Activated CD4-positive, alpha-beta T cell treated with anti-CD3 and anti-CD28 coated beads, Interleukin-2, amount 50 U/mL, for 16 hours (primary cell): ENCODE results near the gene LSM7.

ENCODE experiments used
- DNase-seq: peaks from one replicate; pipeline ENCODE4 v3.0.0-alpha.2; 2020

The LSM7 gene

GRCh38 chr19:2320049-2320448 is 8.3 kb downstream of the LSM7 start:
- DNase-seq = no peak

- DNase-seq = no peak
These were observed 8.8 kb downstream of the LSM7 start for GRCh38 chr19:2319551-2319950.

DNA sequence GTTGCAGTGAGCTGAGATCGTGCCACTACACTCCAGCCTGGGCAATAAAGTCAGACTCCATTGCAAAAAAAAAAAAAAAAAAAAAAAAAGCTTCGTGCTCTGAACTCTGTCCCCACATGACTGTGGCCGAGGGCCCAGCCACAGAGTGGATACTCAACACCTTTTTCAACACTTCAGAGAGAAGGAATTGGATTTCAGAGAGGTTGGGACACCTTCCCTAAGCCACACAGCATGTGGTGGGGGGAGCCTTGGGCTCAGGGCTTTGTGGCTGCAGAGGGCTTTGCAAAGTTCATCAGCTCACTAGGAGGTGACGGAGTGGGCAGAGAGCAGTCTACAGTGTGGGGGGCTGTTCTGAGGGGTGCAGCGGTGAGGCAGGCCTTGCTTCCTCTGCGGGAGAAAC is 9.5 kb downstream of the LSM7 start:
- DNase-seq = no peak

DNA sequence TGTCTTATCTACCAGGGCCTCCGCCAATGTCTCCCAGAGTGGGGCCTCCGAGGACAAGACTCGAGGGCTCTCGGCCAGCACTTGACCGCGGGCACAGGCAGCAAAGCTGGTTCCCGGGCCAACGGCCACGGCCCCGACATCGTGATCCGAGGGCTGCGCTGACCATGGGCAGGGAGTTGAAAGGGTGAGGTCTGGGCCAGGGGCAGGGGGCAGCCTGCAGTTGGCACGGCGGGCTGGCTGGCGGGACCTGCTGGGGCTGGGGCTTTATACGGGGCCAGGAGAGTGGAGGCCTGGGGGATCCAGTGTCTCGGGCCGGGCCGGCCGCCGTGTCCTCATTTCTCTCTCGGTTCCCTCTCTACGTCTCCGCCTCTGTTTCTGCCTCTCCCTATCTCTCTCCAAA is 10.6 kb downstream of the LSM7 start:
- DNase-seq = no peak

DNA sequence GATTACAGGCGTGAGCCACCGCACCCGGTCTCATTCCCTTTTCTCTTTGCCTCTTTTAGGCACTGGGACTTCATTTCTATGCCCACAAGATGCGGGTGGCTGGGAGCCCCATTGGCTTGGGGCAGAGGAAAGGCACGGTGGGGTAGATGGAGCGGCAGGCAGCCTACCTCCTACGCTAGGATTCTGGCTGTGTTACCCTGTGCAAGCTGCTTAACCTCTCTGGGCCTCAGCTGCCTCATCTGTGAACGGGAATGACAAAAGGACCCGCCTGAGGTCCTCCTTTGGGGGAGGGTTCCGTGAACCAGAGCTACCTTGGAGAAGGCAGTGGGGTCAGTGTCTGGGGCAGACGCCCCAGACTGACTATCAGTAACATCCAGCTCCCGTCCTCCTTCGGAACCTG is 11.1 kb downstream of the LSM7 start:
- no peak for DNase-seq

DNA sequence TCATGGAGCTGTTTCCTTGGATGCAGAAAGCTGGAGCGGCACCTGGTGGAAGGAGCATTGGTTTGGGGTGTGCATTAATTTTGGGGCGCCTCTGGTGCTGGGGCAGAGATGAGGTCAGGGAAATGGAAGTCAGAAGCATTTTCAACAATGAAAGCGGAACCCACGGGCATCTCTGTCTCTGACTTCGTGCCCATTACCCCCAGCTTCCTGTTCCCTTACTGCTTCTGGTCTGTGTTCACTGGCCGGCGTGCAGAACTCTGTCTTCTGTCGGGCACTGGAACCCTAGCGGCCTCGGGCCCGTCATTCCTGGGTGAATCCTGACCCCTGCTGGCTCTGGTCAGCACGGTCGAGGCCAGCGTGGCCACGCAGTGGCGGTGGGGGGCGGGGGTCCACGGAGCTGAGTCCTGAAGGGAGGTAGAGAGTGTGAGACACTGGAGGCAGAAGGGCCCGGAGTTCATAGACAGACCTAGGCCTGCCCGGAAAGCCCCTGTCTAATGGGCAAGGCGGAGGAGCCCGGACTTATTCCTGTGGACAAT is 12.5 kb downstream of the LSM7 start:
- DNase-seq = no peak

DNA sequence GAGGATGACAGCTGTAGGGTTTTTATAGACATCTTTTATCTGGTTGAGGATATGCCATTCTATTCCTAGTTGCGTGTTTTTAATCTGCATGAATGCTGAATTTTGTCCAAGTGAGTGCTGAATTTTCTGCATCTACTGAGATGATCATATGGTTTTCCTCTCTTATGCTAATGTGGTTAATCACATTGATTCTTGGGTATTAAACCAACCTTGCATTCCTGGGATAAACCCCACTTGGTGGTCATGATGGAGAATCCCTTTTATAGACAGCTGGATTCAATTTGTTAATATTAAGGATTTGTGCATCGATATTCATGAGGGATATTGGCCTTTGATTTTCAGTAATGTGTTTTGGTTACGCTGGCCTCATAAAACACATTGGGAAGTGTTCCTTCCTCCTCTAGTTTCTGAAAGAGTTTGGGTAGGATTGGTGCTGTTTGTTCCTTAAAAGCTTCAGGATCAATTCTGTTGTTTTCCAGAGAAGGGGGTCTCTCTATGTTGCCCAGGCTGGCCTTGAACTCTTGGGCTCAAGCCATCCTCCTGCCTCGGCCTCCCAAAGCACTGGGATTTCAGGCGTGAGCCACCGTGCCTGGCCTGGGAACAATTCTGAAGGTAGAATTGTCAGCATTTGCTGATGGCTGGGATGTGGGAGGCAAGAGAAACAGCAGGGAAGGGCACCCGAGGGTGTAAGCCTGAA is 13.1 kb downstream of the LSM7 start:
- no peak for DNase-seq

DNA sequence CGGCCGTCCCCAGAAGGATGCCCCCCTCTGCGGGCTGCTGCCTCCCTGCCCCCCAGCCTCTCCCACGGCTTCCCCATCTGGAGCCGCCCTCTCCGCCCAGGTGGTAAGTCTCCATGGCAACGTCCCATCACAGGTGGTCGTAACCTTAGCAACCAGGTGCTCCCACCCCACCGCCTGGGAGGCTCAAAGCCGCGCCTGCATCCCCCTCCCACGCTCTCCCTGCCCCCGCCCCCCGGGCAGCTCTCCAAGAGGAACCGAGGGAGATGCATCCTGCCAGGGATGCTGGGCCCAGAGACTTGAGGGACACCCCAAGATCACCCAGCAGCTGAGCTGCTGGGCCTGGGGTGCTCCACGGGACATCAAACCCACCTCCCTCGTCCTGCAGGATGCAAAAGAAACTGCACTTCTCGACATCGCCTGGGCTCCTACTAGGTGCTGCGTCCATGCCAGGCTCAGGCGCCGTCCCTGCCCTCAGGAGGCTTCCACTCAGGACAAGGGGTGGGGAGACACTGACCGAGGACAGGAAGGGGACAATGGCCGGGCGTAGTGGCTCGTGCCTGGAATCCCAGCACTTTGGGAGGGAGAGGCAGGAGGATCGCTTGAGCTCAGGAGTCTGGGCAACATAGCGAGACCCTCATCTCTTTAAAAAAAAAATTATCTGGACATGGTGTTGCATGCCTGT is 15.4 kb downstream of the LSM7 start:
- DNase-seq = no peak

GRCh38 chr19:2311093-2311492 is 17.3 kb downstream of the LSM7 start:
- no peak for DNase-seq

DNA sequence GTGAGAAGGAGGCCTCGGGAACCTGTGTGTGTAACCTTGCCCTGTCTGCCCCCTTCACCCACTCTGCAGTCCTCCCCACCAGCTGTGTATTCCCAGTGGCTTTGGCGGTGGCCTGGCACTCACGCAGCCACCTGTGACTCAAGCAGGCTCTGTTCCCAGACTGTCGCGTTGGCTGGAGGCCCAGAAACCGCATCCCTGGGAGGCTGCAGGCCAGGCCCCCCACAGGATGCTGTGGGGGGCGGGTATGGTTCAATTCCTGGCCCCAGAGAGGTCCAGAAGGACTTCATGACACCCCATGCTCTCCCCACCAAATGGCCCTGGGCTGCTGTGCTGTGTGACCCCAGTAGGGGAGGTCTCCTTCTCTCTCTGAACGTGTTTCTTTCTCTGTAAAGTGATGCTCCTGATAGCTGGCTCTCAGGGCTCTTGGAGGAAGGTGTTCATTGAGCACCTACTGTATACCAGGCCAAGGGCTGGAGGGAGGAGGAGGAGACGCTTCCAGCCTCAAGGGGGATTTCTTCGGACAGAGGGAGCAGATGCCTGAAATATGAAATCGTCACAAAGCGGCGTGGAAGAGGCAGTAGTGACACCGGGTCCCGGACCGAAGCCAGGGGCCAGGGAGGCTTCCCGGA is 18.5 kb downstream of the LSM7 start:
- DNase-seq = no peak

- DNase-seq = no peak
These were observed 20.3 kb downstream of the LSM7 start, which contains the start of gene LINGO3 for GRCh38 chr19:2308114-2308556. LINGO3 (minus strand) TSS chr19:2308154; CDS start chr19:2291776, 16,378 bp downstream.

GRCh38 chr19:2307518-2308012 is 20.8 kb downstream of the LSM7 start:
- DNase-seq = no peak

- DNase-seq = no peak
These were observed 21.4 kb downstream of the LSM7 start for GRCh38 chr19:2306971-2307370.

DNA sequence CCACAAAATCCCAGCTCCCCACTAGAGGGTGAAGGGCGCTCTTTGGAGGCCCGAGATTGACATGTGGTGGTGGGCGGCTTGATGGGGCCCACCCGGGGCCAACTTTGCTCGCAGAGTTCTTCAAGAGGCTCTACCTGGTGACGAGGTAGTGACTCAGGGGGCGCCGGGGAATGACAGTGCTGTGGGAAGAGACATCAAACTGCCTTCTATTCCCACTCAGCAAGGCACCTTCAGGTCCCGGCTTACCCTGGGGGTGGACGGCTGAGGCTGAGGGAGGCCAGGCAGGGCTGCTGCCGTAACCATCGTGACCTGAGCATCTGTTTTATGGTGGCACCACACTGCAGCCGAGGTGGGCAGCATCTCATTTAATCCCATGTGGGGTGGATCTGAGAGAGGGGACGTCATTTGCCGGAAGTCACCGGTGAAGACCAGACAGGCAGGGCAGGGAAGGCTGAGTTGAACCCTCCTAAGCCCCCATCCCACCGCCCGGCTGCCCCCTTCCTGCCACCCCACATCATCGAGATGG is 22.0 kb downstream of the LSM7 start:
- no peak for DNase-seq

- DNase-seq = no peak
These were observed 22.7 kb downstream of the LSM7 start for GRCh38 chr19:2305452-2306280.

GRCh38 chr19:2303211-2303798 is 25.1 kb downstream of the LSM7 start:
- no peak for DNase-seq

GRCh38 chr19:2302319-2303210 is 25.8 kb downstream of the LSM7 start:
- no peak for DNase-seq

GRCh38 chr19:2300533-2300932 is 27.9 kb downstream of the LSM7 start:
- no peak for DNase-seq

DNA sequence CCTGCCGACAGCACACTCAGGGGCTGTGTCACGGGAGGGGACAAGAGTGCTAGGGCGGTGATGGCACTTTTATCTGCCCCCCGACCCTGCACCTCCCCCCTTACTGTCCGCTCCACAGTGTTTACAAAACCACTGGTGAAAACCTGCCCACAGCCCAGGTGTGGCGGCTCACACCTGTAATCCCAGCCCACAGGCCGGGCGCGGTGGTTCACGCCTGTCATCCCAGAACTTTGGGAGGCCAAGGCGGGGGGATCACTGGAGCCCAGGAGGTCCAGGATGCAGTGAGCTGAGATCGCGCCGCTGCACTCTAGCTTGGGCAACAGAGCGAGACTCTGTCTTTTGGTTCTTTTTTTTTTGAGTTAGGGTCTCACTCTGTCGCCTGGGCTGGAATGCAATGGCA is 32.2 kb downstream of the LSM7 start:
- no peak for DNase-seq

DNA sequence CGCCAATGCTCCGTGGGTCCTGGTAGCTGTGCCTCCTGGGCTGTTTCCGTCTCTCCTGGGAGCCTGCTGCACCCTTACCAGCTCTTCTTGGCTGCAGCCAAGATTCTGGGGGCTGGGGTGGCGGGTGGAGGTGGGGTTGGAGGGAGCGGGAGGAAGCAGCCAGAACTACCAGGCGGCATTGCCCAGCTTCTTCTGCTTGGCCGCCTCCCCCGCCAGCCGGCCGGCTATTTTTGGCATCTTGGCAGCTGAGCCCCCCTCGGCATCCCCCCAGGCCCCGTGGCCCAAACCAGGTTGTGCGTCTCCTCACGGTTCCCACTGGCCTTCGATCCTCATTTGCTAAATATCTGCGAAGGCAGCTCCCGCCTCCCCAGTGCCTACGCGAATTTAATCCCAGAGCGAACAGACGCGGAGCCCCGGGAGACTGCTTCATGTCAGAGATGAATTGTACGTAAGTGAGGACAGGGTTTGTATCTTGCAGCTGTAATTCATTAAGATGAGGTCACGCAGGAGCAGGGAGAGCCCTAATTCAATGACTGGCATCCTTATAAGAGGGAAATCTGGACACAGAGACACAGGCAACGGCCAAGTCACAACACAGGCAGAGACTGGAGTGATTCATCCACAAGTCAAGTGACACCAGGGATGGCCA is 33.6 kb downstream of the LSM7 start:
- DNase-seq = no peak
